K562 (cell line): ENCODE measurements around the gene MPPED2. TPM values are rescaled to one million over a fixed set of nuclear protein-coding genes. Genes with fewer than 3 reads are reported as not detected.

Experiments used
- ETS2 ChIP-seq: IDR thresholded peaks from 2 replicates; pipeline ENCODE4 v1.6.1; 2016; ENCODE audit warnings: borderline replicate concordance, missing genetic modification characterization, mild to moderate bottlenecking, moderate library complexity, missing compliant biosample characterization; ENCODE audit not compliant: poor library complexity, severe bottlenecking
- FOXA3 ChIP-seq, 2 experiments: fragments of 450-650 bp in 1 of 2; sonication (generic) in 1 of 2; formaldehyde crosslinking; IDR thresholded peaks in 1 of 2; conservative IDR thresholded peaks in 1 of 2; 2 replicates each; pipeline versions ENCODE4 v1.4.0 to v1.8.0; 2020 to 2022; ENCODE audit warnings: mild to moderate bottlenecking in 2 of 2, missing genetic modification reagents in 1 of 2
- GABPB1 ChIP-seq: sonication (generic); formaldehyde crosslinking; IDR thresholded peaks from 2 replicates; pipeline ENCODE4 v1.8.0; 2022; ENCODE audit warnings: mild to moderate bottlenecking, missing genetic modification reagents
- HDGF ChIP-seq: fragments of 450-650 bp; IDR thresholded peaks from 2 replicates; pipeline ENCODE4 v1.6.1; 2016
- SMAD1 ChIP-seq: fragments of 150-350 bp; IDR thresholded peaks from 2 replicates; pipeline ENCODE4 v1.6.1; 2014; ENCODE audit warnings: low read length, low read depth; ENCODE audit not compliant: partially characterized antibody
- ZBTB11 ChIP-seq, 3 experiments: fragments of 200-800 bp in 1 of 3; fragments of 250-450 bp in 1 of 3; fragments of 450-650 bp in 1 of 3; sonication (Bioruptor Pico) in 1 of 3; sonication (Bioruptor generic) in 1 of 3; formaldehyde crosslinking in 1 of 3; IDR thresholded peaks; 2 replicates each; pipeline versions ENCODE4 v1.6.1 to v1.8.0; 2016 to 2022; ENCODE audit warnings: mild to moderate bottlenecking in 2 of 3, missing genetic modification characterization in 2 of 3, missing compliant biosample characterization in 1 of 3, moderate library complexity in 1 of 3
- ZBTB40 ChIP-seq, 2 experiments: fragments of 450-650 bp in 1 of 2; sonication (generic) in 1 of 2; formaldehyde crosslinking in 1 of 2; IDR thresholded peaks; 2 replicates each; pipeline versions ENCODE4 v1.7.1 to v1.9.0; 2016 to 2022; ENCODE audit warnings: inconsistent platforms in 1 of 2, mild to moderate bottlenecking in 1 of 2, missing genetic modification reagents in 1 of 2
- ZNF232 ChIP-seq: sonication (generic); formaldehyde crosslinking; IDR thresholded peaks from 2 replicates; pipeline ENCODE4 v1.8.0; 2022; ENCODE audit warnings: mild to moderate bottlenecking, missing genetic modification reagents
- polyA plus RNA-seq, 8 experiments: library from polyadenylated mRNA; depleted of rRNA in 4 of 8; stranded (reverse) in 5 of 8; unstranded in 3 of 8; fragments of >200 nt; fragmentation: Nextera tagmentation in 2 of 8; fragmentation: Illumina TruSeq in 1 of 8; extraction: Ambion mirVana in 2 of 8; extraction: Trizol in 1 of 8; gene quantifications; 2 replicates each; pipeline versions ENCODE4 v1.2.1 to v1.2.3, GENCODE V29; 2011 to 2014; ENCODE audit warnings: inconsistent platforms in 1 of 8, missing spikeins in 1 of 8
- total RNA-seq, 7 experiments: library from RNA; depleted of rRNA in 6 of 7; stranded (reverse); fragments of >200 nt in 6 of 7; fragmentation: Illumina TruSeq in 2 of 7; extraction: Trizol in 2 of 7; gene quantifications; 2 replicates each; pipeline versions ENCODE4 v1.2.1 to v1.2.3, GENCODE V29; 2011 to 2021; ENCODE audit warnings: low replicate concordance in 1 of 7

The MPPED2 gene
- total and polyA plus RNA-seq, 9 of the 15 experiments (the other 6 are each of a cell fraction or from before 2014, with no cell fraction given): not detected

DNA sequence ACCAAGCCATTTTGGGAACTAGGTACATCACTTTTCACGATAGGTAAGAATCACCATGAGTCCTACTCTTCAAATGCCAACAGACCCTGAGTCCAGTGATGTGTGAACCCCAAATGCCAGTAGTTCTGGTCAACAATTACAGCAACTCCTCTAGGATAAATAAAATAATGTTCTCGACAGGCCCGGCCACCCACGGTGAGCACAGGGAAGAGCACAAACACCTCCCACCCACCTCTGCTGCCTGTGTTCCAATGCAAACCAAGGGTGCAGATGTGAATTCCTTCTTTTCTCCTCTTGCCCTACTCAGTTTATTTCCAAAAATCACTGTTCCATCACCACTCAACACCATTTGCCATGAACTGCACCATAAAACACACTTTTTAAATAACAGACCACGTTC is 33.3 kb downstream of the MPPED2 start (continued):
- TF ChIP-seq ZBTB40 (IDR thresholded peaks at IDR 0.05) (no peak), ZBTB40 (CRISPR knock-in tag; IDR thresholded peaks at IDR 0.05) (no peak), SMAD1 (no peak), ZNF232 (CRISPR knock-in tag) (no peak), HDGF (no peak), ETS2 (tag) (no peak), ZBTB11 (CRISPR knock-in tag; IDR thresholded peaks at IDR 0.05) (no peak), GABPB1 (CRISPR knock-in tag) (no peak), FOXA3 (CRISPR knock-in tag; conservative IDR thresholded peaks at IDR 0.05 in 1 of 2, IDR thresholded peaks at IDR 0.05 in 1 of 2) (no peak)
